Measurements from ENCODE around the gene DAGLB.
A peak's percentile ranks its signal among the peaks of the same experiment; 100 is the strongest.
"Not testable (repeated sequence)": the region's sequence is repeated elsewhere in the genome, so short reads cannot be mapped to it uniquely, and the experiment has no call there.

DAGLB gene

DNA sequence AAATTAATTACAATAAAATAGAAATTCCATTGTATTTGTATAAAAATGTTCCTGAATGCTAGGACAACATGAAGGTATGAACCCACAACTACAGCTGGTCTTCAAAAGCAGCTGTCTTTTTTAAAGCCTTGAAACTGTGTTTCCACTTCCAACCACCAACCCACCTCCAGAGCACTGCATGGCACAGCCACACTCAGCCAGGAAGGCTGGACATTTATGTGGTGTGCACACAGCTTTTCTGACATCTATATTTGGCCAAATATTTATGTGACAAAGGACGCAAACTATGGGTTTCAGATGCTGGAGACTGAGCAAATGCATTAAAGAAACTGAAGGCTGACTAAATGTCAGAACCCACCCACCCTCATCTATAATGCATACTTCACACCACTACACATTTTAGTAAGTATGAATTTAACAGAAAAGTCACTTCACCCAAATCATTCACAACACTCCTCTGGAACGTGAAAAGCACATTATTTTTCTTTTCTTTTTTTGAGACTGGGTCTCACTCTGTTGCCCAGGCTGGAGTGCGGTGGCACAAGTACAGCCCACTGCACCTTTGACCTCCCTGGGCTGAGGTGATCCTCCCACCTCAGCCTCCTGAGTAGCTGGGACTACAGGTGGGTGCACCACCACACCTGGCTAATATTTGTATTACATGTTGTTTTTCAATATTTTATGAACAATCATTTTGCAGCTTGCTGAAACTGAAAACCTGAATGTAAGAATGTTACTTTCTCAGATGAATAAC, 27.9 kb upstream of the DAGLB start:
- Histone ChIP-seq H3K36me3 (ENCODE audit: control insufficient read depth, insufficient read depth, low read length) (peaks cover 4% of the 10 kb centered on the region), H4K8ac (ENCODE audit: low read depth, low read length) (no peak overlapping the region), H3K23ac (ENCODE audit: low read length) (no peak overlapping the region), H3K27me3 (ENCODE audit: insufficient read depth, low read length, poor library complexity) (no peaks in the 10 kb centered on the region), H3K4me3 (ENCODE audit: low read length) (no peak overlapping the region), H2BK120ac (ENCODE audit: low read depth, low read length) (no peak overlapping the region), H3K79me2 (ENCODE audit: control insufficient read depth, insufficient read depth, low read length) (peaks cover 54% of the 10 kb centered on the region), H3K4ac (ENCODE audit: low read depth, low read length) (no peak overlapping the region), H3K56ac (ENCODE audit: low read length) (no peak overlapping the region), H3K4me2 (ENCODE audit: low read length) (no peak overlapping the region), H2AK5ac (ENCODE audit: low read length) (no peak overlapping the region), H3K79me1 (ENCODE audit: low read length) (peaks cover 30% of the 10 kb centered on the region), H3K9ac (ENCODE audit: low read length) (no peak overlapping the region), H2BK5ac (ENCODE audit: low read length) (no peak overlapping the region), H3K4me1 (ENCODE audit: control insufficient read depth, low read depth, low read length) (no peaks in the 10 kb centered on the region), H3K18ac (ENCODE audit: low read length) (no peak overlapping the region), H4K5ac (ENCODE audit: low read length) (no peak overlapping the region), H3K27ac (ENCODE audit: low read depth, low read length) (no peak overlapping the region), H2BK15ac (replicated peaks; ENCODE audit: low read depth) (no peak overlapping the region)
- no peak for DNase-seq
- no CpG with 5 or more reads among the region's 3 CpGs for WGBS (ENCODE audit: extremely low coverage, insufficient coverage, low lambda C conversion rate)

DNA sequence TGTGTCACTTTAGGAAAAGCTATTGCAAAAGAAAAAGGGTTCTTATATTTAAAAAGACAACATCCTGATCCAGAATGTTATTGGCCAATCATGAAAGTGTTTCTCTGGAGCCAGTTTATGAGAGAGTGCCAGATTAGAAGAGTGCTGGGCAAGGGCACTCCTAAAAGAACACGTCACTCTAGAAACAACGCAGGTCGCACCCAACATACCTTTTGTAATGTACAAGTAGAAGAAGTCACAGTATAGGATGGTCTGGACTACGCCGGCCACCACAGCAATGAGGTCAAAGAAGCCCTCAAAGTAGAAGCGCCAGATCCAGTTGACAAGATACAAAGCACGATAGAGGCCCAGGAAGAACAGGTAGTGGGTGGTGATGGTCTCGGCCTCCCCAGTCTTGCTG, 18.1 kb upstream of the DAGLB start:
- H2AK5ac ChIP-seq (ENCODE audit: low read length): no peak overlapping the region
- DNase-seq: no peak

DNA sequence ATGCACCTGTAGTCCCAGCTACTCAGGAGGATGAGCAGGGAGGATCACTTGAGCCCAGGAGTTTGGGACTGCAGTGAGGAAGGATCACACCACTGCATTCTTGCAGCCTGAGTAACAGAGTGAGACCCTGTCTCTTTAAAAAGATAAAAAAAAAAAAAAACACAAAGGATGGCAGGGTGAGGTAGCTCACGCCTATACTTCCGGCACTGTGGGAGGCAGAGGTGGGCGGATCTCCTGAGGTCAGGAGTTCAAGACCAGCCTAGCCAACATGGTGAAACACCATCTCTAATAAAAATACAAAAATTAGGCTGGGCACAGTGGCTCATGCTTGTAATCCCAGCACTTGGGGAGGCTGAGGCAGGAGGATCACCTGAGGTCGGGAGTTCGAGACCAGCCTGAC, 15.9 kb upstream of the DAGLB start:
- no CpG with 5 or more reads among the region's 5 CpGs for WGBS (ENCODE audit: extremely low coverage, insufficient coverage, low lambda C conversion rate)

More for the DNA sequence above, 18.1 kb upstream of the DAGLB start:
- no peak overlapping the region for H2BK120ac ChIP-seq (ENCODE audit: low read depth, low read length)
- no peak overlapping the region for H2BK5ac ChIP-seq (ENCODE audit: low read length)
- H3K79me2 ChIP-seq (ENCODE audit: control insufficient read depth, insufficient read depth, low read length): no peaks in the 10 kb centered on the region
- H3K36me3 ChIP-seq (ENCODE audit: control insufficient read depth, insufficient read depth, low read length): peaks cover 25% of the 10 kb centered on the region
- H3K27me3 ChIP-seq (ENCODE audit: insufficient read depth, low read length, poor library complexity): no peaks in the 10 kb centered on the region
- H3K4me2 ChIP-seq (ENCODE audit: low read length): no peak overlapping the region
- peaks cover 3% of the 10 kb centered on the region for H3K79me1 ChIP-seq (ENCODE audit: low read length)
- H3K4me1 ChIP-seq (ENCODE audit: control insufficient read depth, low read depth, low read length): no peaks in the 10 kb centered on the region
- no peak overlapping the region for H3K18ac ChIP-seq (ENCODE audit: low read length)
- H4K8ac ChIP-seq (ENCODE audit: low read depth, low read length): no peak overlapping the region
- H2BK15ac ChIP-seq (replicated peaks; ENCODE audit: low read depth): no peak overlapping the region
- no CpG with 5 or more reads among the region's 8 CpGs for WGBS (ENCODE audit: extremely low coverage, insufficient coverage, low lambda C conversion rate)
- no peak overlapping the region for H3K4ac ChIP-seq (ENCODE audit: low read depth, low read length)
- no peak overlapping the region for H3K56ac ChIP-seq (ENCODE audit: low read length)
- H3K9ac ChIP-seq (ENCODE audit: low read length): no peak overlapping the region
- H4K5ac ChIP-seq (ENCODE audit: low read length): no peak overlapping the region
- no peak overlapping the region for H3K23ac ChIP-seq (ENCODE audit: low read length)
- no peak overlapping the region for H3K4me3 ChIP-seq (ENCODE audit: low read length)
- H3K27ac ChIP-seq (ENCODE audit: low read depth, low read length): no peak overlapping the region

DNA sequence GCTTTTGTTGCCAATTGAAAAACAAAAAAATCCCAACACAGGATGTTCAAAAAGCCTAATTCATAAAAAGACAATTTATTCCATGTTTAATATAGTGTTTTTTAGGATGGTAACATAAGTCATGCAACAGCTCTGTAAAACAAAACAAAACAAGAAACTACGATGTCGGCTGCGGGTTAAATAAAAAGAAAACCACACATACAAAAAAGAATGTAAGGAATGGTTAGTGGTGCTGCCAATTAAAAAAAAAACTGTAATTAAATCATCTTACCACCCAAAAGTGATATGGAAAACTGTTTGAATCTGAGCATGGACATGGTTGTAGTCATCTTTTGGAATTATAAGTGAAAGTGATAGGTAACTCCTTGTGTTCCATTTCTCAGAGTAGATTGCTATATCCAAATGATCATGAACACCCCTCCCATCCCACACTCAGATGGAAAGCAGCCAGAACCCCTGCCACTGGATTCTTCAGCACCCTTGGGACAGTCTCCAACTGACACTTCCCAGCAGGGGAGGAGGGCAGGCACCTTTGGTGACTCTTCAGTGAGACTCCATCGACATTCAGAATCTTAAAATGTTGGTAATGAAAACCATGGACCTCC, 14.3 kb upstream of the DAGLB start:
- Histone ChIP-seq H3K79me1 (ENCODE audit: low read length) (no peaks in the 10 kb centered on the region), H2BK120ac (ENCODE audit: low read depth, low read length) (no peak overlapping the region), H3K23ac (ENCODE audit: low read length) (no peak overlapping the region), H3K56ac (ENCODE audit: low read length) (no peak overlapping the region), H2BK5ac (ENCODE audit: low read length) (no peak overlapping the region), H3K79me2 (ENCODE audit: control insufficient read depth, insufficient read depth, low read length) (no peaks in the 10 kb centered on the region), H3K27me3 (ENCODE audit: insufficient read depth, low read length, poor library complexity) (no peaks in the 10 kb centered on the region), H3K9ac (ENCODE audit: low read length) (no peak overlapping the region), H3K4me3 (ENCODE audit: low read length) (no peak overlapping the region), H3K36me3 (ENCODE audit: control insufficient read depth, insufficient read depth, low read length) (peaks cover 21% of the 10 kb centered on the region), H2AK5ac (ENCODE audit: low read length) (no peak overlapping the region), H3K27ac (ENCODE audit: low read depth, low read length) (no peak overlapping the region), H3K18ac (ENCODE audit: low read length) (no peak overlapping the region), H4K5ac (ENCODE audit: low read length) (no peak overlapping the region), H3K4me1 (ENCODE audit: control insufficient read depth, low read depth, low read length) (no peaks in the 10 kb centered on the region), H3K4ac (ENCODE audit: low read depth, low read length) (no peak overlapping the region), H2BK15ac (replicated peaks; ENCODE audit: low read depth) (no peak overlapping the region), H3K4me2 (ENCODE audit: low read length) (no peak overlapping the region), H4K8ac (ENCODE audit: low read depth, low read length) (no peak overlapping the region)
- no peak for DNase-seq
- no CpG with 5 or more reads among the region's 4 CpGs for WGBS (ENCODE audit: extremely low coverage, insufficient coverage, low lambda C conversion rate)

More for the DNA sequence above, 15.9 kb upstream of the DAGLB start:
- peak; percentile 43 for DNase-seq
- H3K4me2 ChIP-seq (ENCODE audit: low read length); H2BK5ac ChIP-seq (ENCODE audit: low read length); H3K27me3 ChIP-seq (ENCODE audit: insufficient read depth, low read length, poor library complexity); H3K4me1 ChIP-seq (ENCODE audit: control insufficient read depth, low read depth, low read length); H2BK120ac ChIP-seq (ENCODE audit: low read depth, low read length); H3K27ac ChIP-seq (ENCODE audit: low read depth, low read length); H2AK5ac ChIP-seq (ENCODE audit: low read length); H3K79me2 ChIP-seq (ENCODE audit: control insufficient read depth, insufficient read depth, low read length); H3K4ac ChIP-seq (ENCODE audit: low read depth, low read length); H3K18ac ChIP-seq (ENCODE audit: low read length); H4K8ac ChIP-seq (ENCODE audit: low read depth, low read length); H3K4me3 ChIP-seq (ENCODE audit: low read length); H2BK15ac ChIP-seq (replicated peaks; ENCODE audit: low read depth); H3K56ac ChIP-seq (ENCODE audit: low read length); H3K9ac ChIP-seq (ENCODE audit: low read length); H3K79me1 ChIP-seq (ENCODE audit: low read length); H4K5ac ChIP-seq (ENCODE audit: low read length); H3K23ac ChIP-seq (ENCODE audit: low read length): not testable (repeated sequence)
- H3K36me3 ChIP-seq (ENCODE audit: control insufficient read depth, insufficient read depth, low read length): peaks cover 23% of the 10 kb centered on the region

DNA sequence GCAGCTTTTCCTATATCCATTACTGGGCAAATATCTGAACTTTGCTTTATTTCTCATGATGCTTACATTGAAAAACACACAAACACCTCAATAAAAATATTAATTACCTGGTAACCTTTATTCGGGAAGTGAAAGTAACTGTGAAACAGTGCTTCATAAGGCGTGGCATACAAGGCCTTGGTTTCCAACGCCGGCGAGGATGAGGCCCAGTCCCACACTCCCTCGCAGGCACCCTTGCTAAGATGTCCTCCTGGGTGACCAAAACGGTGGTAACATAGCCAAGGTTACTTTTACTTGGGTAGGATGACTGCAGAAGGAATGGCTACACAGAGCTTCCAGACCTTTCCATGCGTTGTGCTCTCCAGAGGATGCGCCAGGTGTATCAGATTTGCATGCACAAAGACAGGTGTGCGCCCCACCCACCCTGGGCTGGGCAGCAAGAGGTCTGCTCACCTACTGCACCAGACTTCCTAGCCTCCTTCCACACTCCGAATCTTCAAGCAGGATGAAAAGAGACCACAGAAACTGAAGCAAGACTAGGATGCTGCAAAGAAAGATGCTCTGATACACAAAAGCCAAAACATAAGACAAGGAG, 13.3 kb upstream of the DAGLB start:
- H3K23ac ChIP-seq (ENCODE audit: low read length): no peak overlapping the region
- no peaks in the 10 kb centered on the region for H3K79me2 ChIP-seq (ENCODE audit: control insufficient read depth, insufficient read depth, low read length)
- no peak overlapping the region for H2BK5ac ChIP-seq (ENCODE audit: low read length)
- no peak overlapping the region for H4K8ac ChIP-seq (ENCODE audit: low read depth, low read length)
- no peak overlapping the region for H3K18ac ChIP-seq (ENCODE audit: low read length)
- no peaks in the 10 kb centered on the region for H3K79me1 ChIP-seq (ENCODE audit: low read length)
- no peak for DNase-seq
- no peak overlapping the region for H2BK120ac ChIP-seq (ENCODE audit: low read depth, low read length)
- WGBS (ENCODE audit: extremely low coverage, insufficient coverage, low lambda C conversion rate): no CpG with 5 or more reads among the region's 11 CpGs
- H3K56ac ChIP-seq (ENCODE audit: low read length): no peak overlapping the region
- H3K9ac ChIP-seq (ENCODE audit: low read length): no peak overlapping the region
- no peak overlapping the region for H2BK15ac ChIP-seq (replicated peaks; ENCODE audit: low read depth)
- H3K4me2 ChIP-seq (ENCODE audit: low read length): no peak overlapping the region
- no peak overlapping the region for H3K4me3 ChIP-seq (ENCODE audit: low read length)
- H3K4ac ChIP-seq (ENCODE audit: low read depth, low read length): no peak overlapping the region
- H2AK5ac ChIP-seq (ENCODE audit: low read length): no peak overlapping the region
- H4K5ac ChIP-seq (ENCODE audit: low read length): no peak overlapping the region
- H3K4me1 ChIP-seq (ENCODE audit: control insufficient read depth, low read depth, low read length): no peaks in the 10 kb centered on the region
- no peaks in the 10 kb centered on the region for H3K27me3 ChIP-seq (ENCODE audit: insufficient read depth, low read length, poor library complexity)
- peaks cover 13% of the 10 kb centered on the region for H3K36me3 ChIP-seq (ENCODE audit: control insufficient read depth, insufficient read depth, low read length)
- no peak overlapping the region for H3K27ac ChIP-seq (ENCODE audit: low read depth, low read length)
